Endothelial cell (in vitro differentiated cells): ENCODE measurements around the gene NDUFS4. TPM values are rescaled to one million over a fixed set of nuclear protein-coding genes. Genes with fewer than 3 reads are reported as not detected.
"Not testable (repeated sequence)": the region's sequence is repeated elsewhere in the genome, so short reads cannot be mapped to it uniquely, and the experiment has no call there.

ENCODE experiments used
- DNase-seq: peaks from one replicate; pipeline ENCODE4 v3.0.0; 2021; ENCODE audit warnings: low spot score
- H3K27ac Mint-ChIP-seq: one replicate; pipeline ENCODE4 v1.8.0; 2021; ENCODE audit warnings: mixed read lengths, inconsistent platforms; ENCODE audit not compliant: unreplicated experiment
- H3K27me3 Mint-ChIP-seq: one replicate; pipeline ENCODE4 v1.8.0; 2021; ENCODE audit warnings: mild to moderate bottlenecking, moderate library complexity, mixed read lengths, inconsistent platforms; ENCODE audit not compliant: unreplicated experiment
- H3K36me3 Mint-ChIP-seq: one replicate; pipeline ENCODE4 v1.8.0; 2021; ENCODE audit warnings: mild to moderate bottlenecking, low read depth, mixed read lengths, inconsistent platforms; ENCODE audit not compliant: unreplicated experiment
- H3K4me1 Mint-ChIP-seq: one replicate; pipeline ENCODE4 v1.8.0; 2021; ENCODE audit warnings: mild to moderate bottlenecking, mixed read lengths, inconsistent platforms; ENCODE audit not compliant: unreplicated experiment
- H3K4me3 Mint-ChIP-seq: one replicate; pipeline ENCODE4 v1.8.0; 2021; ENCODE audit warnings: mild to moderate bottlenecking, mixed read lengths, inconsistent platforms; ENCODE audit not compliant: unreplicated experiment
- H3K9me3 Mint-ChIP-seq: one replicate; pipeline ENCODE4 v1.8.0; 2021; ENCODE audit warnings: mixed read lengths, inconsistent platforms; ENCODE audit not compliant: unreplicated experiment
- CTCF ChIP-seq: fragments of 200-600 bp; sonication (generic); IDR thresholded peaks from one replicate; pipeline ENCODE4 v1.5.0; 2021; ENCODE audit warnings: antibody characterized with exemption; ENCODE audit not compliant: unreplicated experiment
- total RNA-seq: library from RNA; stranded (reverse); fragmentation: NEBNext Ultra II Directional; extraction: Animal tissue kit (Norgen Biotek cat#: 25700); gene quantifications from one replicate; pipeline ENCODE4 v1.2.1, GENCODE V29; 2021; ENCODE audit not compliant: unreplicated experiment

Gene NDUFS4
- total RNA-seq, 1 donor from 2014 or later, result 88.8 TPM

- H3K4me1 Mint-ChIP-seq, result peaks cover 6% of the 10 kb centered on the region
- H3K36me3 Mint-ChIP-seq, result no peaks in the 10 kb centered on the region
- H3K9me3 Mint-ChIP-seq, result no peaks in the 10 kb centered on the region
- H3K27me3 Mint-ChIP-seq, result no peaks in the 10 kb centered on the region
- no peak for DNase-seq
- no peak overlapping the region for H3K27ac Mint-ChIP-seq
- no peak for TF ChIP-seq CTCF
- H3K4me3 Mint-ChIP-seq, result no peak overlapping the region
These were observed 37.5 kb downstream of the NDUFS4 start for GRCh38 chr5:53597894-53598293.

- H3K36me3 Mint-ChIP-seq, result peaks cover 17% of the 10 kb centered on the region
- H3K4me3 Mint-ChIP-seq, result no peak overlapping the region
- H3K27ac Mint-ChIP-seq, result no peak overlapping the region
- DNase-seq, result no peak
- H3K4me1 Mint-ChIP-seq, result no peaks in the 10 kb centered on the region
- H3K9me3 Mint-ChIP-seq, result no peaks in the 10 kb centered on the region
- H3K27me3 Mint-ChIP-seq, result no peaks in the 10 kb centered on the region
- no peak for TF ChIP-seq CTCF
These were observed 41.1 kb downstream of the NDUFS4 start for GRCh38 chr5:53601570-53601969.

- Mint-ChIP-seq H3K4me1 (no peaks in the 10 kb centered on the region), H3K4me3 (no peak overlapping the region), H3K9me3 (no peaks in the 10 kb centered on the region), H3K27ac (no peak overlapping the region), H3K36me3 (peaks cover 19% of the 10 kb centered on the region), H3K27me3 (no peaks in the 10 kb centered on the region)
- no peak for DNase-seq
- TF ChIP-seq CTCF, result no peak
These were observed 42.7 kb downstream of the NDUFS4 start for GRCh38 chr5:53603009-53603687.

GRCh38 chr5:53604309-53604708 lies 43.9 kb downstream of the NDUFS4 start:
- no peak for DNase-seq
- H3K9me3 Mint-ChIP-seq, result no peaks in the 10 kb centered on the region
- H3K36me3 Mint-ChIP-seq, result peaks cover 19% of the 10 kb centered on the region
- H3K27ac Mint-ChIP-seq, result no peak overlapping the region
- no peak overlapping the region for H3K4me3 Mint-ChIP-seq
- H3K4me1 Mint-ChIP-seq, result no peaks in the 10 kb centered on the region
- no peaks in the 10 kb centered on the region for H3K27me3 Mint-ChIP-seq
- no peak for TF ChIP-seq CTCF

GRCh38 chr5:53607886-53608285 lies 47.4 kb downstream of the NDUFS4 start:
- TF ChIP-seq CTCF, result no peak
- Mint-ChIP-seq H3K9me3 (no peaks in the 10 kb centered on the region), H3K4me1 (no peaks in the 10 kb centered on the region), H3K4me3 (no peak overlapping the region), H3K27ac (no peak overlapping the region), H3K27me3 (no peaks in the 10 kb centered on the region), H3K36me3 (peaks cover 19% of the 10 kb centered on the region)
- DNase-seq, result no peak

- not testable (repeated sequence) for H3K27ac Mint-ChIP-seq, H3K4me3 Mint-ChIP-seq, H3K9me3 Mint-ChIP-seq, H3K4me1 Mint-ChIP-seq, DNase-seq, H3K27me3 Mint-ChIP-seq
- H3K36me3 Mint-ChIP-seq, result peaks cover 19% of the 10 kb centered on the region
These were observed 48.5 kb downstream of the NDUFS4 start for GRCh38 chr5:53608897-53609296.
